Right atrium auricular region (tissue), 2 donors: ENCODE measurements around the gene STK4. TPM values are rescaled to one million over a fixed set of nuclear protein-coding genes. Genes with fewer than 3 reads are reported as not detected.

Experiments used
- DNase-seq: peaks from one replicate; pipeline ENCODE4 v3.0.0-alpha.2; 2019; ENCODE audit warnings: low spot score
- H3K27ac ChIP-seq, 2 donors: fragments of 200-600 bp; sonication (generic); 1 replicate in 1 of 2; 2 replicates in 1 of 2; pipeline ENCODE4 v1.5.1; 2016 to 2019
- H3K27me3 ChIP-seq, 2 donors: fragments of 200-600 bp; sonication (generic); one replicate each; pipeline versions ENCODE4 v1.5.1 to v1.6.0; 2017 to 2019
- H3K36me3 ChIP-seq: fragments of 200-600 bp; sonication (generic); one replicate; pipeline ENCODE4 v1.5.1; 2016
- H3K4me1 ChIP-seq, 2 donors: fragments of 200-600 bp; sonication (generic); one replicate each; pipeline versions ENCODE4 v1.5.1 to v1.6.0; 2017 to 2019
- H3K4me3 ChIP-seq, 2 donors: fragments of 200-600 bp; sonication (generic); 1 replicate in 1 of 2; 2 replicates in 1 of 2; pipeline ENCODE4 v1.5.1; 2017 to 2019; ENCODE audit warnings: mild to moderate bottlenecking in 1 of 2, moderate library complexity in 1 of 2
- H3K9me3 ChIP-seq, 2 donors: fragments of 200-600 bp; sonication (generic); one replicate each; pipeline ENCODE4 v1.5.1; 2019
- total RNA-seq, 2 donors: library from RNA; depleted of rRNA; stranded (reverse); fragments of >200 nt; gene quantifications; one replicate each; pipeline ENCODE4 v1.1.0, GENCODE V29; 2016
- TF ChIP-seq, protein P1 (sequence below), 2 donors: fragments of 200-600 bp; sonication (generic); IDR thresholded peaks; one replicate each; pipeline ENCODE4 v1.5.1; 2019; ENCODE audit warnings: antibody characterized with exemption in 2 of 2

STK4 gene
- total RNA-seq, 2 donors from 2014 or later, result 7.3 to 12.6 TPM

DNA sequence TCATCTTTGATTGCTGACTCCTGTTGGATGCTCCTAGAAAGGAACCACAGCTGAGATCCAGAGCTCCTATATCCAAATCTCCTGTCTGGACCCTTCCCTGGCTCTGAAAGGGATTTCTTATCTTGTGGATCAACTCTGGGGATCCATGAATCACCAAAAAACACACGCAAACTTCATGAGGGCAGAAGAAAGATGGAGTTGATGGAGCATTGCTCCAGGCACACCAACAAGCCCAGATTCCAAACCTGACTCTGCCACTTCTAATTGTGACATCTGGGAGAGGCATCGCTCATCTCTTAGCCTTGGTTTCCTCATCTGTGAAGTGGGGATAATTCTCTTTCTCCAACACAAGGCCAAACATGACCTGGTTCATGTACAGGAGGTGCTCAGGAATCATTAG is 127.9 kb downstream of the STK4 start:
- H3K36me3 ChIP-seq, result no peaks in the 10 kb centered on the region
- no peak overlapping the region for H3K4me3 ChIP-seq
- no peak overlapping the region for H3K27ac ChIP-seq
- no peaks in the 10 kb centered on the region for H3K9me3 ChIP-seq
- TF ChIP-seq, protein P1, sequence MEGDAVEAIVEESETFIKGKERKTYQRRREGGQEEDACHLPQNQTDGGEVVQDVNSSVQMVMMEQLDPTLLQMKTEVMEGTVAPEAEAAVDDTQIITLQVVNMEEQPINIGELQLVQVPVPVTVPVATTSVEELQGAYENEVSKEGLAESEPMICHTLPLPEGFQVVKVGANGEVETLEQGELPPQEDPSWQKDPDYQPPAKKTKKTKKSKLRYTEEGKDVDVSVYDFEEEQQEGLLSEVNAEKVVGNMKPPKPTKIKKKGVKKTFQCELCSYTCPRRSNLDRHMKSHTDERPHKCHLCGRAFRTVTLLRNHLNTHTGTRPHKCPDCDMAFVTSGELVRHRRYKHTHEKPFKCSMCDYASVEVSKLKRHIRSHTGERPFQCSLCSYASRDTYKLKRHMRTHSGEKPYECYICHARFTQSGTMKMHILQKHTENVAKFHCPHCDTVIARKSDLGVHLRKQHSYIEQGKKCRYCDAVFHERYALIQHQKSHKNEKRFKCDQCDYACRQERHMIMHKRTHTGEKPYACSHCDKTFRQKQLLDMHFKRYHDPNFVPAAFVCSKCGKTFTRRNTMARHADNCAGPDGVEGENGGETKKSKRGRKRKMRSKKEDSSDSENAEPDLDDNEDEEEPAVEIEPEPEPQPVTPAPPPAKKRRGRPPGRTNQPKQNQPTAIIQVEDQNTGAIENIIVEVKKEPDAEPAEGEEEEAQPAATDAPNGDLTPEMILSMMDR (IDR thresholded peaks at IDR 0.05), result no peak
- DNase-seq, result no peak
- H3K4me1 ChIP-seq, result peaks cover 0 to 19% of the 10 kb centered on the region in 2 donors
- peaks cover 0 to 5% of the 10 kb centered on the region in 2 donors for H3K27me3 ChIP-seq

DNA sequence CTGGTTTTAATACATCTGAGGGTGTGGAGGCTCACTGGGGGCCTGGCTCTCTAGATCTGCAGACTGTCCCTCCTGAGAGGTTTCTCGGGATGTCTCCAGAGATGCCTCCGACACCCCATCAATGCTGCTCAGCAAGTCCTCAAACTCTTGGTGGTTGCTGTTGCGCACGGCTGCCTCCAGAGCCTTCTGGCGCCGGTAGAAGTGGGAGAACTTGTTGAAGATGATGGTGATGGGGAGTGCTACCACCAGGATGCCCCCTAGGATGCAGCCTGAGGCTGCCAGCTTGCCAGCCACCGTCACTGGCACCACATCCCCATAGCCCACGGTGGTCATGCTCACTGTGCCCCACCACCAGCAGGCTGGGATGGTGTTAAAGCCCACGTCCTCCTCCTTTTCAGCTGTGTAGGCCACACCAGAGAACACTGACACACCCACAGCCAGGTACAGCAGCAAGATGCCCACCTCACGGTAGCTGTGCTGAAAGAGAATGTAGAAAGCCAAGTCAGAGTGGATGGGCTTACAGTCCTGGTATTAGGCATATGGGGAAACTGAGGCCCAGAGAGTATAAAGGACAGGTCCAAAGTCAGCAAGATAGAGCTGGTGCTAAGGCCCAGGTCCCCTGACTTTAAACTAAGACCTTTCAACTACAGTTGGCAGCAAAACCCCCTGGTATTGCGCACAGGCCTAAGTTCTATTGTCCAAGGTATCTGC is 128.7 kb downstream of the STK4 start:
- Histone ChIP-seq H3K27me3 (peaks cover 0 to 5% of the 10 kb centered on the region in 2 donors), H3K36me3 (no peaks in the 10 kb centered on the region), H3K9me3 (no peaks in the 10 kb centered on the region), H3K27ac (no peak overlapping the region), H3K4me3 (no peak overlapping the region), H3K4me1 (peaks cover 0 to 19% of the 10 kb centered on the region in 2 donors)
- TF ChIP-seq, protein P1 (IDR thresholded peaks at IDR 0.05), result no peak
- DNase-seq, result no peak

DNA sequence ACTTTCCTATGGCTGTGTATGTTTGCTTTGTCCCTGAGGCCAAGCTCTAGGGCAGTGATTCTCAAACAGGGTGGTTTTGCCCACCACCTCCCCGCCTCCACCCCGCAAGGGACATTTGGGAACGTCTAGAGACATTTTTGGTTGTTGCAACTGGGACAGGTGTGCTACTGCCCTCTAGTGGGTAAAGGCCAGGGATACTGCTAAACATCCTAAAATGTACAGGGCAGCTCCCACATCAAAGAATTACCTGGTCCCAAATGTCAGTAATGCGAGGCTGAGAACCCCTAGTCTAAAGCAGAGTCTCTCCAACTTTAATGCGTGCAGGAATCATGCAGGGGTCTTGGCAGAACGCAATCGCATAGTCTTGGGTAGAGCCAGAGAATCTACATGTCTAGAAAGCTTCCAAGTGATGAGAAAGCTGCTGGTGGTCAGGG is 129.5 kb downstream of the STK4 start:
- Histone ChIP-seq H3K27me3 (peaks cover 0 to 5% of the 10 kb centered on the region in 2 donors), H3K4me3 (no peak overlapping the region), H3K36me3 (no peaks in the 10 kb centered on the region), H3K9me3 (no peaks in the 10 kb centered on the region), H3K4me1 (peaks cover 0 to 19% of the 10 kb centered on the region in 2 donors), H3K27ac (no peak overlapping the region)
- TF ChIP-seq, protein P1 (IDR thresholded peaks at IDR 0.05), result peak; percentile 59 to 87
- no peak for DNase-seq

DNA sequence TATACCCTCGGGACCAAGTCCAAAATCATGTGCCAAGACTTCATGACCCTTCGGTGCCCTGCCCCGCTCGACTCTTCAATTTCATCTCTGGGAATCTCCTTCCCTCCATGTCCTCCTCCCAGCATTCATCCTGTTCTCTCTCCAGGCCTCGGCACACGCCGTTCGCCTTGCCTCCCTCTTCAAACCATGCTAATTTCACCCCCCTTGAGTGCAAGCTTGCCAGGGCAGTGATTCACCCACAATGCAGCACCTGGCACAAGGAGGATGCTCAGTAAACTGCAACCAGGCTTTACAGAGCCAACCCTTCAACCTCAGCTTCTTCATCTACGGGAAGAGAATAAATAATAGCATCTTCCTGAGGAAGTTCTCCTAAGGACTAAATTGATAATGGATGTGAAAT is 130.5 kb downstream of the STK4 start:
- Histone ChIP-seq H3K9me3 (no peaks in the 10 kb centered on the region), H3K27me3 (peaks cover 0 to 5% of the 10 kb centered on the region in 2 donors)

DNA sequence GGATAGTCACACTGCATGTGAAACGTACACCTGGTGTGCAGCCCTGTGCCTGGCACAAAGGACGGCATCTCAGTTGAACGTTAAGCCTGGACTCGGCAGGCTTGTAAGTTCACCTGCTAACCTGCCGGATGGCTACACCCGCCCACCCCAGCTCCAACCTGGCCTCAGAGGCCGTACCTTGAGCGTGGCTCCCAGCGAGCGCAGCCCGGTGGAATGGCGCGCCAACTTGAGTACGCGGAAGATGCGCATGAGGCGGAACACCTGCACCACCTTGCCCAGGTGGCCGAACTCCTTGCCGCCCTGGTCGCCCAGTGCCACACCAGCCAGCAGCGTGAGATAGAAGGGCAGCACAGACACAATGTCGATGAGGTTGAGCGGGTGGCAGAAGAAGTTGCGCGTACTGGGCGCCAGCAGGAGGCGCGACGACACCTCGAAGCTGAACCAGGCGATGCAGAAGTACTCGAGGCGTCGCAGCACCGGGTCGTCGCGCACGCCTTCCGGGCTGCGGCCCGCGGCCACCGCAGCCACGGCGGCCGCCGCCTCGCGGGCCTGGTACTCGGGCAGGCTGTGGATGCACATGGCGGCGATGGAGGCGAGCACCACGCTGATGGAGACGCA is 131.3 kb downstream of the STK4 start:
- Histone ChIP-seq H3K27ac (no peak overlapping the region), H3K27me3 (peaks cover 0 to 5% of the 10 kb centered on the region in 2 donors), H3K4me3 (peak overlapping the region; percentile 8 to 31), H3K36me3 (no peaks in the 10 kb centered on the region), H3K4me1 (peaks cover 0 to 19% of the 10 kb centered on the region in 2 donors), H3K9me3 (no peaks in the 10 kb centered on the region)
- DNase-seq, result no peak
- TF ChIP-seq, protein P1 (IDR thresholded peaks at IDR 0.05), result peak in 1 of 2 donors; percentile 41

More for the DNA sequence above, 130.5 kb downstream of the STK4 start:
- H3K4me3 ChIP-seq, result no peak overlapping the region
- TF ChIP-seq, protein P1 (IDR thresholded peaks at IDR 0.05), result no peak
- DNase-seq, result no peak
- no peak overlapping the region for H3K27ac ChIP-seq
- peaks cover 0 to 19% of the 10 kb centered on the region in 2 donors for H3K4me1 ChIP-seq
- no peaks in the 10 kb centered on the region for H3K36me3 ChIP-seq
